T-helper 1 cell treated with Interleukin-12 subunit alpha and Interleukin-12 subunit beta and Interleukin-4 antibody, amounts not matched to agents 30 μg/mL and 1 μg/mL, for 36 hours (primary cell): ENCODE measurements around the gene ATE1.
"Not testable (repeated sequence)": the region's sequence is repeated elsewhere in the genome, so short reads cannot be mapped to it uniquely, and the experiment has no call there.

Source experiments
- H3K27ac Mint-ChIP-seq: one replicate; pipeline ENCODE4 v1.8.0; 2021; ENCODE audit warnings: mild to moderate bottlenecking, mixed read lengths
- H3K27me3 Mint-ChIP-seq: one replicate; pipeline ENCODE4 v1.8.0; 2021; ENCODE audit warnings: low read depth, mixed read lengths
- H3K36me3 Mint-ChIP-seq: one replicate; pipeline ENCODE4 v1.8.0; 2021; ENCODE audit warnings: low read depth, mixed read lengths
- H3K4me1 Mint-ChIP-seq: one replicate; pipeline ENCODE4 v1.8.0; 2021; ENCODE audit warnings: low read depth, mixed read lengths
- H3K4me3 Mint-ChIP-seq: one replicate; pipeline ENCODE4 v1.8.0; 2021; ENCODE audit warnings: mild to moderate bottlenecking, moderate library complexity, mixed read lengths
- H3K9me3 Mint-ChIP-seq: one replicate; pipeline ENCODE4 v1.8.0; 2021; ENCODE audit warnings: mixed read lengths

The ATE1 gene

DNA sequence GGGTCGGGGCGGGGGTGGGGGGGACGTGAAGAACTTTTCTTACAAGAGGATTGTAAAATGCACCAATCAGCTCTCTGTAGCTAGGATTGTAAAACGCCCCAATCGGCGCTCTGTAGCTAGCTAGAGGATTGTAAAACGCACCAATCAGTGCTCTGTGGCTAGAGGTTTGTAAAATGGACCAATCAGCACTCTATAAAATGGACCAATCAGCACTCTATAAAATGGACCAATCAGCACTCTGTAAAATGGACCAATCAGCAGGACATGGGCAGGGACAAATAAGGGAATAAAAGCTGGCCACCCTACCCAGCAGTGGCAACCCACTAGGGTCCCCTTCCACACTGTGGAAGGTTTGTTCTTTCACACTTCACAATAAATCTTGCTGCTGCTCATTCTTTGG lies 9.0 kb downstream of the ATE1 start:
- H3K4me1 Mint-ChIP-seq, H3K4me3 Mint-ChIP-seq, H3K27ac Mint-ChIP-seq, H3K9me3 Mint-ChIP-seq, H3K27me3 Mint-ChIP-seq: not testable (repeated sequence)
- peaks cover 16% of the 10 kb centered on the region for H3K36me3 Mint-ChIP-seq

DNA sequence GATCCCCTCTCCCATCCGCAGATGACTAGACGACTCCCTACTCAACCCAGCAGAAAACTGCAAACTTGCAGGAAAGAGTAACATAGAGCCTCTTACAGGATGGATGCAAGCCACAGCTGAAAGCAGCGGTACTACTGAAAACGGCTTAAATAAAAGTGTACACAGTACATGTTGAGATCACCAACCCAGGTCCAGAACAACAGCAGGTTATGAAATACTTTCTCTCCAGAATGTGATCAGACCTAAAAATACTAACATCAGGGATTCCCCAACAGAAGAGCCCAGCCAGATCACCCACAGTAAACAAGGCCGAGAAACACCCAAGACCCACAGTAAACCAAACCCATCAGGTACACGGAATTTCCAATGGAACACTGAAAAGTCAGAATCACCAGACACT lies 13.2 kb downstream of the ATE1 start:
- peaks cover 13% of the 10 kb centered on the region for H3K36me3 Mint-ChIP-seq
- H3K9me3 Mint-ChIP-seq: no peaks in the 10 kb centered on the region
- H3K27me3 Mint-ChIP-seq: no peaks in the 10 kb centered on the region
- peaks cover 10% of the 10 kb centered on the region for H3K4me1 Mint-ChIP-seq
- no peak overlapping the region for H3K27ac Mint-ChIP-seq
- H3K4me3 Mint-ChIP-seq: no peak overlapping the region

DNA sequence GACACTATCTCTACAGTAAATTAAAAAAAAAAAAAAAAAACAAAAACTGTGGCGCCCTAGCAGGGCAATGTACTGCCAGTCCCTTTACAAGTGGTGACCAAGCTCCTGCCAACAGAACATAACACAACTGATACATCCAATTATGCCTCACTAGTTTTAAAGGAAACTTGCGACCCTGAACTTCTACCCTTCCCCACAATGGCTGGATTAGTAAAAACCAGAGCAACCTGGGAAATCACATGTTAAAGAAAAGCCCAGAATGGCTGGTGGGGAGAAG lies 16.5 kb downstream of the ATE1 start:
- Mint-ChIP-seq H3K27me3 (no peaks in the 10 kb centered on the region), H3K4me1 (peaks cover 6% of the 10 kb centered on the region), H3K27ac (no peak overlapping the region), H3K4me3 (no peak overlapping the region), H3K9me3 (no peaks in the 10 kb centered on the region), H3K36me3 (peaks cover 12% of the 10 kb centered on the region)

DNA sequence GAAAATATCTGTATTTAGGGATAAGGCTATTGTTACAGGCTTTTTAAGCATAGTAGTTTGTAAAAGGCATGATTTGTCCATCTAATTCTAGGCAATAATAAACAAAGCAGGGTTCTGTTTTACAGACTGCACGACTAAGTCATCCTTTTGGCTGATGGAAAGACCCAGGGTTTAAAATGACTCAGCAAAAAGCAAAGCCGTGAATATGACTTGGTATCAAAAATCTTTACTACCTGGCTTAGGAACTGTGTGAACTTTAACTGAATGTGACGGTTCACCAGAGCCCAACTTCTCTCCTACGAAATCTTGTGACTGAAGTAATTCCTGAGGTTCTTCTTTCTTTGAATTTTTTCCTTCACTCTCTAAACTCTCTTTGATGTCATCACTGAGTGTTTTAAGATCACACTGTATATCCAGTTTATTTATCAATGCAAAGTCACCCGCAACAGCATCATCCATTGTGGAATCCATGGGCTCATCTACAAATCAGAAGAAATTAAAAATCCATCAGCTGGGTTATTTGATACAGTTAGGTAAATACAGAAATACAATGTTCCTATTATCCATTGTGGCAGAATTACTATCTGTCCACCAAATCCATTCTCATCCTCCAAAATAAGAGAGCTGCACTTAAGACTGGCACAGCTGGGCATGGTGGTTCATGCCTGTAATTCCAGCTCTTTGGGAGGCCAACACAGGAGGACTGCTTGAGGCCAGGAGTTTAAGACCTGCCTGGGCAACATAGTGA lies 17.0 kb downstream of the ATE1 start:
- H3K9me3 Mint-ChIP-seq: no peaks in the 10 kb centered on the region
- peaks cover 12% of the 10 kb centered on the region for H3K36me3 Mint-ChIP-seq
- H3K4me1 Mint-ChIP-seq: peaks cover 6% of the 10 kb centered on the region
- H3K27me3 Mint-ChIP-seq: no peaks in the 10 kb centered on the region
- H3K27ac Mint-ChIP-seq: no peak overlapping the region
- H3K4me3 Mint-ChIP-seq: no peak overlapping the region

DNA sequence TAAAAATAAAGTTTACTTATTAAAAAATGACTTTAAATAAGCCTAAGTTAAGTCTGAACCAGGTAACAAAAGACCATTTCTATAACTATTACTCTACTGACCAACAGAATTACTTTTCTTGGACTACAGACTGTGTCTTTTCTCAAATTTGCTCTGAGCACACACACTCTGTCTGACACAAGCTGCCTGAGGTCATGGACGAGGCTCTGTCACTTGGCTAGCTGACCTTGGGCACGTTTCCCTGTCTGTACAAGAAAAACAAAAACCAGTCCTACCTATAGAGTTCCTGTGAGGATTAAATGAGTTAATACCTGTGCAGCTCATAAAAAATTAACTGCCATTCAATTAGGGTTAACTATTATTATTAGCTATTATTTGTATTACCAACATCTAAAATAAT lies 22.9 kb downstream of the ATE1 start:
- no peaks in the 10 kb centered on the region for H3K9me3 Mint-ChIP-seq
- H3K27ac Mint-ChIP-seq: no peak overlapping the region
- H3K27me3 Mint-ChIP-seq: no peaks in the 10 kb centered on the region
- H3K4me3 Mint-ChIP-seq: no peak overlapping the region
- H3K36me3 Mint-ChIP-seq: peaks cover 13% of the 10 kb centered on the region
- peaks cover 3% of the 10 kb centered on the region for H3K4me1 Mint-ChIP-seq

DNA sequence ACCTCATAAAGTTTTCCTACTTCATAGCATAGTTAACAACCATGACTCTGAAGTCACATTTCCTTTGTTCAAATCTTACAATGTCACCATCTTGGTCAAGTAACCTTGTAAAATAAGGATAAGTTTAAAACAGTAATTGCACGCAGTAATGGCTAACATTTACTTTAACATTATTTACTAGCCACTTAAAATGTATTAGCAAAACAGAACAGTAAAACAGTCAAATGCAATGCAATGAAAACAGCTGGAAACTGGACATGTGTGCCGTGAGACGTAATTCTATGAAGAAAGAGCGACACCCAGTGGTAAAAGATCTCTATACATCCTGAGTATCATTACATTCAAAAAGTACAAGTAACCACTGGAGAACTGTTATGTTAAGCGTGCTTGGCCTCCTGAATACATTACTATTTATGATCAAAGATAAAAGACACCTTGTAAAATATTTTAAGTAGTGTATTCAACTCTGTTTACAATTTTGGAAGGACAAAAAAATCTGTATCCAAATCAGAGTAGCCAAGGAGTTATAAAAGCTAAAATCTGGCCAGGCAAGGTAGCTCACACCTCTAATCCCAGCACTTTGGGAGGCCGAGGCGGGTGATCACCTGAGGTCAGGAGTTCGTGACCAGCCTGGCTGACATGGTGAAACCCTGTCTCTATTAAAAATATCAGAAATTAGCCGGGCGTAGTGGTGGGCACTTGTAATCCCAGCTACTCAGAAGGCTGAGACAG lies 27.2 kb downstream of the ATE1 start:
- H3K4me1 Mint-ChIP-seq: peaks cover 5% of the 10 kb centered on the region
- H3K36me3 Mint-ChIP-seq: peaks cover 21% of the 10 kb centered on the region
- H3K27ac Mint-ChIP-seq: no peak overlapping the region
- H3K27me3 Mint-ChIP-seq: no peaks in the 10 kb centered on the region
- no peaks in the 10 kb centered on the region for H3K9me3 Mint-ChIP-seq
- no peak overlapping the region for H3K4me3 Mint-ChIP-seq

DNA sequence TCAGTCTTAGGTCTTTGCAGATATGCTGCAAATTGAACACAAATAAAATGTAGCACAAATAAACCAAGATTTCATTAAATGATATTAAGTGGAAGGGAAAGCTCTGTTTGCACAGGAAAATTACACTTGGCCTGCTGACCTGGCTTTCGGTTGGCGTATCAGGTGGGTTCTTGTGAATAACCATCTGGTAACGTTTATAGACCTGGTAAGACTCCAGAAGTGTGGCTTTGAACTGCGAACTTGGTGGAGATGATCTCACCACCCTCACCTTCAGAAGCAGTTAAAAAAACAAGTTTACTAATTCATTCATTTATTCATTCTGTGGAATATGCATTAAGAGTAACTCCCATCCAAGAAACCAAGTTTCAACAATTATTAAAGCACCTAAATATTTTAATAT lies 28.1 kb downstream of the ATE1 start:
- Mint-ChIP-seq H3K9me3 (no peaks in the 10 kb centered on the region), H3K36me3 (peaks cover 19% of the 10 kb centered on the region)

DNA sequence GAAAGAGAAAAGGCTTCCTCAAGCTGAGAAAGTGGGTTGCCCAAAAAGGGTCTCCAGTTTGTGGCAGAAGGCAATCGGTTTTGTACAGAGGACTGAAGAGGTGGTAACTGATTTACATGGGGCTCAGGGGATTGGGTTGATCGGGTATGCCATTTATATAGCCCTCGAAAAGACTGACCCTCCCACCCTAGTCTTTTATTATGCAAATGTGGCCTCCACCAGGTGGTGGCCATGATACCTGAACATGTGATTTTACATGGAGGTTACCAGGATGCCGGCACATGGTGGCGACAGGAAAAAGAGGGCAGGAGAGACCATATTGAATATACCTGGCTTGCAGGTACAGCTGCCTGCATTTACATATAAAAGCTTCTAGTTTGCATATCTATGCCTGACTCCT lies 36.7 kb downstream of the ATE1 start:
- H3K27me3 Mint-ChIP-seq: no peaks in the 10 kb centered on the region
- H3K36me3 Mint-ChIP-seq: no peaks in the 10 kb centered on the region
- no peaks in the 10 kb centered on the region for H3K9me3 Mint-ChIP-seq
- H3K27ac Mint-ChIP-seq: no peak overlapping the region
- no peak overlapping the region for H3K4me3 Mint-ChIP-seq
- no peaks in the 10 kb centered on the region for H3K4me1 Mint-ChIP-seq

More for the DNA sequence above, 28.1 kb downstream of the ATE1 start:
- no peaks in the 10 kb centered on the region for H3K27me3 Mint-ChIP-seq
- H3K4me1 Mint-ChIP-seq: peaks cover 5% of the 10 kb centered on the region
- no peak overlapping the region for H3K4me3 Mint-ChIP-seq
- H3K27ac Mint-ChIP-seq: no peak overlapping the region

DNA sequence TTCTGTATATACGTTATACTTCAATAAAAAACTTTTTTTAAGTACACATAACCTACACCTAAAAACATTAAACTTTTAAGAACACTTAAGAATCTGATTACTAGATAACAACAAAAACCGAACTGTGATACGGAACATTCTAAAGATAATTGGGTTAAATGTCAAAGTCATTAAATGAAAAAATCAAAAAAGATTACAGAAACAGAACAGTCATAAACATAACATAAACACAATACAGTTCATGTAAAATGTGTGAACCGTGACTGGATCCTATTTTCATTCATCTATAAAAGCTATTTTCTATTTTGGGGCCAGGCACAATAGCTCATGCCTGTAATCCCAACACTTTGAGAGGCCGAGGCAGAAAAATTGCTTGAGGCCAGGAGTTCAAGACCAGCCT lies 38.6 kb downstream of the ATE1 start:
- Mint-ChIP-seq H3K4me1 (no peaks in the 10 kb centered on the region), H3K27me3 (no peaks in the 10 kb centered on the region), H3K27ac (no peak overlapping the region), H3K9me3 (no peaks in the 10 kb centered on the region), H3K4me3 (no peak overlapping the region), H3K36me3 (no peaks in the 10 kb centered on the region)

DNA sequence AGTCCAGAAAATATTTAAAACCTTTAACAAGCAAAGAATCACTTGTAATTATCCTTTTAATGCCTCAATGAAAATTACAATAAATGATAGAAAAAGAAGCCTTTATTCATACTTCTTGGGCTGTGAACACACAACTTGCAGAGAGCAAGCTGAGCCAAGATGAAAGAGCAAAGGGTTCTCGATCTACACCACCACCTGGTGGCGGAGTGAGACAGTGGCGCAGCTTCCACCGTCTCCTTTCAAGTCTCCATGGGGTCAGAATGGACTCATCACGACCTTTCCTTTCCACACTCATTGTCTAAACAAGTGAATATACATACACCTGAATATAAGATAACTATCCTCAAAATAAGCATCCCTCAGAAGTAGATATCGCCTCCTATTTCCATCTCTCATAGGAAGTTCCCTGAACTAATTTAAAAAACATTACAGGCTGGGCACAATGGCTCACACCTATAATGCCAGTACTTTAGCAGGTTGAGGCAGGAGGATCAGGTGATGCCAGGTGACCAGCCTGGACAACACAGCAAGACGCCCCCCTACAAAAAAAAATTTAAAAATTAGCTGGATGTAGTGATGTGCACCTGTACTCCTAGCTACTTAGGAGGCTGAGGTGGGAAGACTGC lies 40.7 kb downstream of the ATE1 start:
- Mint-ChIP-seq H3K27ac (no peak overlapping the region), H3K4me3 (no peak overlapping the region), H3K27me3 (no peaks in the 10 kb centered on the region), H3K36me3 (no peaks in the 10 kb centered on the region), H3K4me1 (no peaks in the 10 kb centered on the region), H3K9me3 (no peaks in the 10 kb centered on the region)

DNA sequence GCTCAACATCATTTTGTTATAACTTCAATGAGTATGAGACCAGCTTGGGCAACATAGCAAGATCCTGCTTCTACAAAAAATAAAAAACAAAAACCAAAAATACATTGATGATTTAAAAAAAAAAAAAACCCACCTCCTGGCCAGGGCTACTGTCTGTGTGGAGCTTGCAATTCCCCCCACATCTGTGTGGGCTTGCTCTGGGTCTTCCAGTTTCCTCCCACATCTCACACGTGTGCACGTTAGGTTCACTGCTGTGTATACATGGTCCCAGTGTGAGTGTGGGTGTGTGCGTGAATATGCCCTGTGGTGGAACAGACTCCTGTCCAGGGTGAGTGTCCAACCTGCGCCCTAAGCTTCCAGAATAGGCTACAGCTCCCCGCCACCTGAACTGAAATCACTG lies 41.6 kb downstream of the ATE1 start:
- H3K4me1 Mint-ChIP-seq: no peaks in the 10 kb centered on the region
- H3K27me3 Mint-ChIP-seq: no peaks in the 10 kb centered on the region
- no peak overlapping the region for H3K27ac Mint-ChIP-seq
- peaks cover 1% of the 10 kb centered on the region for H3K36me3 Mint-ChIP-seq
- H3K4me3 Mint-ChIP-seq: no peak overlapping the region
- no peaks in the 10 kb centered on the region for H3K9me3 Mint-ChIP-seq

DNA sequence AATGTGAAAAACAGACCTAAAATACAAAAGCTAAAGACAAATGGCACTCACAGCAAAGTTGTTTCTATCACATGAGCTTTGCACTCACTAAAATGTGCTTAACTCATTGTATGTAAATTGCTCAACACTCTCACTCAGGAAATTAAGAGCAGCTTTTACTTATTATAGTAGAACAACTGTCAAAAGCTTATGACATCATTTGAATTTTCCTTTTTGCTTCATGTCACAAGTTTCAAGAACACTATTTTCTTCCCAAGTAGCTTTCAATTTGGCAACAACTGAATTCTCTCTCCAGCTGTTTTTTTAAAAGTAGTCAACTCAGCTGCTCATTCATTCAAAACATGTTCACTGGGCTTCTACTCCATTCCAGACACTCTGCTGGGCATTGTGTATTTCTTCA lies 46.9 kb downstream of the ATE1 start:
- H3K27ac Mint-ChIP-seq: no peak overlapping the region
- no peaks in the 10 kb centered on the region for H3K9me3 Mint-ChIP-seq
- no peaks in the 10 kb centered on the region for H3K4me1 Mint-ChIP-seq
- peaks cover 8% of the 10 kb centered on the region for H3K36me3 Mint-ChIP-seq
- H3K27me3 Mint-ChIP-seq: no peaks in the 10 kb centered on the region
- no peak overlapping the region for H3K4me3 Mint-ChIP-seq

DNA sequence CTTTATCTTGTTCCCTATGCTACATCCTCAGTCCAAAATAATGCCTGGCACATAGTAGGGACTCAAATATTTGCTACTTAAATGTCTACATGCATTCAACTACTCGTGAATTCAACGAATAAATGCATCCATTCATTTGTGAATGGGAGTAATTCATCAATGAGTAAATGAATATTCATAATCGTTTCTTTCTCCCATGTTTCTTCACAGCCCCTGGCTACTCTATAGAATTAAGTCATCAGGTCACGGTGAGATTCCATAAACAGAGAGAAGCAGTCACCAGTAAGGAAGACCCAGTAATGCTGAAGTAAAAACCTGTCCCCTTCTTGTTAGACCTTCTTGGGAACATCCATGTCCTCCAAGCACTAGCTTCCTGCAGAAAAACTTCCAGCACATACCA lies 48.4 kb downstream of the ATE1 start:
- H3K27ac Mint-ChIP-seq: no peak overlapping the region

DNA sequence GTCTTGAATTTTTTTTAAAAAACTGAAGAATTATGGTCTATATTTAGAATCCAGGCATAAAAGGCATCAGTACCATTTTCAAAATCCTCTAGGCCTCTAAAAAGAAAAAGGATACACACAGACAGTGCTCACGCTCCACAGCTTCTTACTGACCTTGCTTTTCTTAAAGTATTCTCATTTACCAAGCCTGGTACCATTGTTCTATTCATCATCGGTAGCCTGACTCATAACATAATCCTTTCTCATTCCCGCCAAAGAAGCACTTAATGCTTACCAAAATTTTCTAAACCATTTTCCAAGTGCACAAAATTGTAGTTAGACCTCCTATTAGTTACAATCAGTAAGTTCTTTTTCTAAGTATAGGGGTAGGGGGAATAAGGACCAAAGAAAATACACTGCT lies 54.6 kb downstream of the ATE1 start:
- Mint-ChIP-seq H3K27me3 (no peaks in the 10 kb centered on the region), H3K4me3 (no peak overlapping the region), H3K4me1 (no peaks in the 10 kb centered on the region), H3K9me3 (no peaks in the 10 kb centered on the region), H3K27ac (no peak overlapping the region), H3K36me3 (peaks cover 16% of the 10 kb centered on the region)

More for the DNA sequence above, 48.4 kb downstream of the ATE1 start:
- Mint-ChIP-seq H3K4me3 (no peak overlapping the region), H3K9me3 (no peaks in the 10 kb centered on the region), H3K4me1 (no peaks in the 10 kb centered on the region), H3K27me3 (no peaks in the 10 kb centered on the region), H3K36me3 (peaks cover 8% of the 10 kb centered on the region)

DNA sequence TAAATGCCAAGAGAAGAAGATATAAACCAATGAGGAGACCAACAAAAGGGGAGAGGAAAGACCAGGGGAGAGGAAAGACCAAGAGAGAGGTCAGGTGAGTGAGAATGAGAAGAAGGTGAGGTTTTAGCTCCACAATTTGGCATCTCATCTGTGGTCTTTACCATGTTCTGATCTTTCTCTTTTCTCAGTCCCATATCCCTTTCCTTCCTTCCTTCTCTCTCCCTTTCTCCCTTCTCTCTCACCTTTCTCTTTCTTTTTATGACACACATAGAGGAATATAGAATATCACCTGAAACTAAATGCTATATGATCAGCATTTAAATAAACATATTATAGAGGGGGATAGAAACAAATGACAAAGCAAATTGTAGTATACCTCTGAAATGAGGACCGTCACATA lies 57.4 kb downstream of the ATE1 start:
- no peaks in the 10 kb centered on the region for H3K4me1 Mint-ChIP-seq
- no peaks in the 10 kb centered on the region for H3K27me3 Mint-ChIP-seq
- no peak overlapping the region for H3K4me3 Mint-ChIP-seq
- H3K9me3 Mint-ChIP-seq: no peaks in the 10 kb centered on the region
- peaks cover 13% of the 10 kb centered on the region for H3K36me3 Mint-ChIP-seq
- H3K27ac Mint-ChIP-seq: no peak overlapping the region
